Thyroid gland (tissue), 4 donors: Measurements from ENCODE around the gene CTNS.

Experiments used
- CTCF ChIP-seq, 6 experiments: fragments of 200-600 bp in 3 of 6; fragments of 450-650 bp in 3 of 6; sonication (generic) in 3 of 6; IDR thresholded peaks; one replicate each; pipeline ENCODE4 v1.5.1; 2016 to 2019; ENCODE audit warnings: antibody characterized with exemption in 6 of 6, mild to moderate bottlenecking in 2 of 6, inconsistent platforms in 1 of 6, moderate library complexity in 1 of 6
- POLR2A ChIP-seq, 2 donors: fragments of 450-650 bp; IDR thresholded peaks; one replicate each; pipeline ENCODE4 v1.6.1; 2017; ENCODE audit warnings: antibody characterized with exemption in 2 of 2, mild to moderate bottlenecking in 2 of 2, moderate library complexity in 1 of 2

GRCh38 chr17:3659541-3660111 lies 23.1 kb downstream of the CTNS start:
- TF ChIP-seq CTCF (IDR thresholded peaks at IDR 0.05) (no peak), POLR2A (IDR thresholded peaks at IDR 0.05) (no peak)
